ENCODE results near the gene GTPBP6.
"Not testable (repeated sequence)": the region's sequence is repeated elsewhere in the genome, so short reads cannot be mapped to it uniquely, and the experiment has no call there.

The GTPBP6 gene

GRCh38 chrX:334971-335757, 16.6 kb upstream of the GTPBP6 start:
- no peak for DNase-seq (ENCODE audit: low spot score)

- DNase-seq (ENCODE audit: low spot score): no peak
Observed at GRCh38 chrX:334331-334891, 15.8 kb upstream of the GTPBP6 start.

- DNase-seq (ENCODE audit: low spot score): no peak
Observed at GRCh38 chrX:333611-334311, 15.2 kb upstream of the GTPBP6 start.

GRCh38 chrX:332916-333610, 14.5 kb upstream of the GTPBP6 start:
- DNase-seq (ENCODE audit: low spot score): no peak

- DNase-seq (ENCODE audit: low spot score): no peak
Observed at GRCh38 chrX:332496-332860, 13.9 kb upstream of the GTPBP6 start.

- no peak for DNase-seq (ENCODE audit: low spot score)
Observed at GRCh38 chrX:331825-332495, 13.4 kb upstream of the GTPBP6 start.

GRCh38 chrX:331151-331824, 12.7 kb upstream of the GTPBP6 start:
- no peak for DNase-seq (ENCODE audit: low spot score)

GRCh38 chrX:330726-331150, 12.1 kb upstream of the GTPBP6 start:
- no peak for DNase-seq (ENCODE audit: low spot score)

- DNase-seq (ENCODE audit: low spot score): not testable (repeated sequence)
Observed at GRCh38 chrX:330141-330725, 11.6 kb upstream of the GTPBP6 start.

GRCh38 chrX:329291-329910, 10.8 kb upstream of the GTPBP6 start:
- no peak for DNase-seq (ENCODE audit: low spot score)

- no peak for DNase-seq (ENCODE audit: low spot score)
Observed at GRCh38 chrX:327660-328126, 9.1 kb upstream of the GTPBP6 start.

GRCh38 chrX:324664-325063, 6.1 kb upstream of the GTPBP6 start:
- not testable (repeated sequence) for DNase-seq (ENCODE audit: low spot score)

- DNase-seq (ENCODE audit: low spot score): peak; percentile 46
Observed at GRCh38 chrX:323721-324628, 5.4 kb upstream of the GTPBP6 start.

- no peak for DNase-seq (ENCODE audit: low spot score)
Observed at GRCh38 chrX:320126-320783, 1.7 kb upstream of the GTPBP6 start.

- DNase-seq (ENCODE audit: low spot score): no peak
Observed at GRCh38 chrX:319579-320125, 1.1 kb upstream of the GTPBP6 start.

GRCh38 chrX:318068-318738, 393 bp downstream of the GTPBP6 start:
- peak; percentile 98 for DNase-seq (ENCODE audit: low spot score)

GRCh38 chrX:317424-318067, 1.1 kb downstream of the GTPBP6 start:
- DNase-seq (ENCODE audit: low spot score): no peak

All from CD4-positive, alpha-beta T cell treated with Interleukin-2 at 100 ng/mL for 4 hours (primary cell).